Measurements from ENCODE around the gene ZP3.
A peak's percentile ranks its signal among the peaks of the same experiment; 100 is the strongest.

Gene ZP3

DNA sequence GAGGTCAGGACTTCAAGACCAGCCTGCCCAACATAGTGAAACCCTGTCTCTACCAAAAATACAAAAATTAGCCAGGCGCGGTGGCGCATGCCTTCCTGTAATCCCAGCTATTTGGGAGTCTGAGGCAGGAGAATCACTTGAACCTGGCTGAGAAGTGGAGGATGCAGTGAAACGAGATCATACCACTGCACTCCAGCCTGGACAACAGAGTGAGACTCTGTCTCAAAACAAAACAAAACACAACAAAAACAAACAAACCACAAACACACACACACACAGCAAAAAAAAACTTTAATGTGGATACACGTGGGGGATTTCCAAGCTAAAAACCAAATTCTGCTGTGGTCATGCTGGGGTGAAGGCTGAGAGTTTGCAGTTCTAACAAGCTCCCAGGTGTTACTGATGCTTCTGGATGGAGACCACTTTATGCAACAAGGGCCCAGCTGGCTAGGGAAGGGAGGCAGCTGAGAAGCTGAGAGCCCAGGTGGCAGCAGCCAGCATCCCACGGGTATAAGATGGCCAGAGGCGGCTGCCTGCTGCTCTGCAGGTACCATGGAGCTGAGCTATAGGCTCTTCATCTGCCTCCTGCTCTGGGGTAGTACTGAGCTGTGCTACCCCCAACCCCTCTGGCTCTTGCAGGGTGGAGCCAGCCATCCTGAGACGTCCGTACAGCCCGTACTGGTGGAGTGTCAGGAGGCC is at the start of gene ZP3:
Gene ZP3 (plus strand): TSS at position 538 of the 699 bp plus-strand sequence. CDS start 15 bp downstream, at position 553.
- in situ Hi-C loops (cut with MboI; ENCODE audit: low sequenced_read_pairs, unreplicated experiment): no loop called here
- peak; percentile 59 for DNase-seq (ENCODE audit: low spot score)
- TF ChIP-seq, protein P1, sequence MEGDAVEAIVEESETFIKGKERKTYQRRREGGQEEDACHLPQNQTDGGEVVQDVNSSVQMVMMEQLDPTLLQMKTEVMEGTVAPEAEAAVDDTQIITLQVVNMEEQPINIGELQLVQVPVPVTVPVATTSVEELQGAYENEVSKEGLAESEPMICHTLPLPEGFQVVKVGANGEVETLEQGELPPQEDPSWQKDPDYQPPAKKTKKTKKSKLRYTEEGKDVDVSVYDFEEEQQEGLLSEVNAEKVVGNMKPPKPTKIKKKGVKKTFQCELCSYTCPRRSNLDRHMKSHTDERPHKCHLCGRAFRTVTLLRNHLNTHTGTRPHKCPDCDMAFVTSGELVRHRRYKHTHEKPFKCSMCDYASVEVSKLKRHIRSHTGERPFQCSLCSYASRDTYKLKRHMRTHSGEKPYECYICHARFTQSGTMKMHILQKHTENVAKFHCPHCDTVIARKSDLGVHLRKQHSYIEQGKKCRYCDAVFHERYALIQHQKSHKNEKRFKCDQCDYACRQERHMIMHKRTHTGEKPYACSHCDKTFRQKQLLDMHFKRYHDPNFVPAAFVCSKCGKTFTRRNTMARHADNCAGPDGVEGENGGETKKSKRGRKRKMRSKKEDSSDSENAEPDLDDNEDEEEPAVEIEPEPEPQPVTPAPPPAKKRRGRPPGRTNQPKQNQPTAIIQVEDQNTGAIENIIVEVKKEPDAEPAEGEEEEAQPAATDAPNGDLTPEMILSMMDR (IDR thresholded peaks at IDR 0.05; ENCODE audit: borderline replicate concordance, control extremely low read depth, extremely low read depth, insufficient read depth, missing control alignments): no peak

DNA sequence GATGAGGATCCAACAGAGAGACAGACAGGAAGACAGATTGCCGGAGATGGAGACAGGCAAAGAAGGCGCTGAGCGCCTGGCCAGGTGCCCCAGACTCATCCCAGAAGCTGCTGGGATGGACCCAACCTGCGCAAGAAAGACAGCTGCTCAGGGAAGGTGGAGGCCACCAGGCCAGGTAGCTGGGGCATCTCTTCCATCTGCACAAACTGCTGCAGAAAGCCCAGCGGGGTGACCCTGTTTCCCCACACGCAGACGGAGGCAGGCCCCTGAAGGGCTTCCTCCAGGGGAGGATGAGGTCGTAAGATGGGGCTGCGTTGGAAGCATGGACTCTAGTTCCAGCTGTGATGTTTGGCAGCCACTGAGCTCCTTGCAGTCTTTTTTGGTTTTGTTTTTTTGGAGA is 49.5 kb upstream of the ZP3 start:
- TF ChIP-seq, protein P1 (IDR thresholded peaks at IDR 0.05; ENCODE audit: borderline replicate concordance, control extremely low read depth, extremely low read depth, insufficient read depth, missing control alignments): no peak
- DNase-seq (ENCODE audit: low spot score): no peak
- in situ Hi-C loops (cut with MboI; ENCODE audit: low sequenced_read_pairs, unreplicated experiment): no loop called here

DNA sequence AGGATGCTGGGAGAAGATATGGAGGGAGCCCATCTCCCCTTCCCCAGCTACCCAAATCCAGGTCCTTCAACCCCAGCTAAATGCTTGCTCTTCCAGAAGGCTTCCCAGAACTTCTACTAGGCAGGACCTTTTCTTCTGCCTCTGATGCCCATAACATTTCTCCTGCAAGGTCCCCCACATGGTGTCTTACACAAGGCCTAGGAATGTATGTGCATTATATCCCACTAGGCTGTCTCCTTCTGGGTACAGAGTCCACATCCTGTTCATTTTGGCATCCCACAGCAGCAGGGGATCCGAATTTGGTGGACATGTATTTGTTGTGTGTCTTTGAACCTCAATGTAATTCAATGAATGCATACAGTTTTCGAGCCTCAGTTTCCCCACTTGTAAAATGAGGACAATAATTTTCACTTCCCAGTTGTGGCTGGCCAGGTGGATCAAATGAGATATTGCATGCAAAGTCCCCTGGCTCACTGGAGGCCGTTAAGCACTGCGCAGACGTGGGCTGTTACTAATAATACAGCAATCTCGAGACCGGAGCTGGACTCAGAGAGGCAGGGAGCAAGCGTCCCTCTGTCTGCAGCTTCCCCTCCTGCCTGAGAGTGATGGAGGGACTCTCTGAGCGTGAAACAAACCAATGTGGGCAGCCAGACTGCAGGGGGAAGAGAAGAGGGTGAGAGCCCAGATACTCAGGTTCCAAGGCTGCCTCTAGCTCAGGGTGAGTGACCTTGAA is 47.4 kb upstream of the ZP3 start:
- peak; percentile 58 for DNase-seq (ENCODE audit: low spot score)
- TF ChIP-seq, protein P1 (IDR thresholded peaks at IDR 0.05; ENCODE audit: borderline replicate concordance, control extremely low read depth, extremely low read depth, insufficient read depth, missing control alignments): no peak
- in situ Hi-C loops (cut with MboI; ENCODE audit: low sequenced_read_pairs, unreplicated experiment): no loop called here

DNA sequence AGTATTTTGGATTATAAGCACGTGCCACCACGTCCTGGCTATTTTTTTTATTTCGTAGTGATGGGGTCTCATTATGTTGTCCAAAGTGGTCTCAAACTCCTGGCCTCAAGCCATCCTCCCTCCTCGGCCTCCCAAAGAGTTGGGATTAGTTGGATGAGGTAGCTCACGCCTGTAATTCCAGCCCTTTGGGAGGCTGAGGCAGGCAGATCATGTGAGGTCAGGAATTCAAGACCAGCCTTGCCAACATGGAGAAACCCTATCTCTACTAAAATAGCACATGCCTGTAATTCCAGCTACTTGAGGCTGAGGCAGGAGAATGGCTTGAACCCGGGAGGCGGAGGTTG is 44.2 kb upstream of the ZP3 start:
- TF ChIP-seq, protein P1 (IDR thresholded peaks at IDR 0.05; ENCODE audit: borderline replicate concordance, control extremely low read depth, extremely low read depth, insufficient read depth, missing control alignments): no peak
- DNase-seq (ENCODE audit: low spot score): no peak
- in situ Hi-C loops (cut with MboI; ENCODE audit: low sequenced_read_pairs, unreplicated experiment): no loop called here

DNA sequence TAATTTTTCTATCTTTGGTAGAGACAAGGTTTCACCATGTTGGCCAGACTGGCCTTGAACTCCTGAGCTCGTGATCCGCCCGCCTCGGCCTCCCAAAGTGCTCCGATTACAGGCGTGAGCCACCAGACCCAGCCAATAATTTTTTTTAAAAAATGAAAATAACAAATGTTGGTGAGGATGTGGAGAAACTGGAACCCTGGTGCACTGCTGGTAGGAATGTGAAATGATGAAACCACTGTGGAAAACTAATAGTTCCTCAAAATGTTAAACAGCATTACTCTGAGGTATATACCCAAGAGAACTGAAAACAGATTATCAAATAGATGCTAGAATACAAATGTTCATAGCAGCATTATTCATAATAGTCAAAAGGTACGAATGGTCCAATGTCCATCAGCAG is 42.9 kb upstream of the ZP3 start:
- in situ Hi-C loops (cut with MboI; ENCODE audit: low sequenced_read_pairs, unreplicated experiment): no loop called here
- no peak for DNase-seq (ENCODE audit: low spot score)
- TF ChIP-seq, protein P1 (IDR thresholded peaks at IDR 0.05; ENCODE audit: borderline replicate concordance, control extremely low read depth, extremely low read depth, insufficient read depth, missing control alignments): no peak

DNA sequence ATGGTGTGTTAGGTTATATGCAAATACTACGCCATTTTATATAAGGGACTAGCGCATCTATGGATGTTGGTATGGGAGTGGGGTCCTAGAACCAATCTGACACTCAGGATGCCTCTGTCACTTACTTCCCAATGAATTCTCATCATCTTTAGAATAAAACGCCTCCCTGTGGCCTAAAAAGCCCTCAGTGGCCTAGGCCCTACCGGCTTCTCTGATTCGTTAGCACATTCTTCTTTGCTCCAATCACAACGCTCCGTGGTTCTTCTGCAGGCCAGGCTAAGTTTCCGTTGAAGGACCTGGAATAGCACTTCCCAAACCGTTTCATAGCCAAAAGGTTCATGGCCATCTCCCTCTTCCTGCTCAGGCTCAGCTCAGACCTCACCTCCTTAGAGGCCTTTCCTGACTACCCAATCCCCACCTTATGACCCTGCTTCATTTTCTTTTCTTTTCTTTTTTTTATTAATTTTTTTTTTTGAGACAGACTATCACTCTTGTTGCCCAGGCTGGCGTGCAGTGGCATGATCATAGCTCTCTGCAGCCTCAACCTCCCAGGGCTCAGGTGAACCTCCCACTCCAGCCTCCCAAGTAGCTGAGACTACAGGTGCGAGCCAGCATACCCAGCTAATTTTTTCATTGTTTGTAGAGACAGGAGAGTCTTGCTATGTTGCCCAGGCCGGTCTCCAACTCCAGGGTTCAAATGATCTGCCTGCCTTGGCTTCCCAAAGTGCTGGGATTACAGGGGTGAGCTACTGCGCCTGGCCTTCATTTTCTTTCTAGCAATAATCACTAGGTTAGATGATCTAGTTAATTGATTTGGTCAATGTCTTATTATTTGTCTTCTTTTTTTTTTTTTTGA is 41.4 kb upstream of the ZP3 start:
- no peak for DNase-seq (ENCODE audit: low spot score)
- TF ChIP-seq, protein P1 (IDR thresholded peaks at IDR 0.05; ENCODE audit: borderline replicate concordance, control extremely low read depth, extremely low read depth, insufficient read depth, missing control alignments): no peak
- in situ Hi-C loops (cut with MboI; ENCODE audit: low sequenced_read_pairs, unreplicated experiment): no loop called here

Data from GM13976 (cell line).